Forelimb muscle (tissue), 1 donor: Measurements from ENCODE around the gene RPE65. TPM values are rescaled to one million over a fixed set of nuclear protein-coding genes. Genes with fewer than 3 reads are reported as not detected.
"Not testable (repeated sequence)": the region's sequence is repeated elsewhere in the genome, so short reads cannot be mapped to it uniquely, and the experiment has no call there.

Experiments used
- DNase-seq: peaks from one replicate; pipeline ENCODE4 v3.0.0-alpha.2; 2013; ENCODE audit warnings: low read depth
- polyA plus RNA-seq: library from polyadenylated mRNA; unstranded; fragments of 120-200 nt; gene quantifications from one replicate; pipeline ENCODE4 v1.2.1, GENCODE V29; 2013; ENCODE audit not compliant: insufficient read length

RPE65 gene
- polyA plus RNA-seq, 1 donor: not detected

DNA sequence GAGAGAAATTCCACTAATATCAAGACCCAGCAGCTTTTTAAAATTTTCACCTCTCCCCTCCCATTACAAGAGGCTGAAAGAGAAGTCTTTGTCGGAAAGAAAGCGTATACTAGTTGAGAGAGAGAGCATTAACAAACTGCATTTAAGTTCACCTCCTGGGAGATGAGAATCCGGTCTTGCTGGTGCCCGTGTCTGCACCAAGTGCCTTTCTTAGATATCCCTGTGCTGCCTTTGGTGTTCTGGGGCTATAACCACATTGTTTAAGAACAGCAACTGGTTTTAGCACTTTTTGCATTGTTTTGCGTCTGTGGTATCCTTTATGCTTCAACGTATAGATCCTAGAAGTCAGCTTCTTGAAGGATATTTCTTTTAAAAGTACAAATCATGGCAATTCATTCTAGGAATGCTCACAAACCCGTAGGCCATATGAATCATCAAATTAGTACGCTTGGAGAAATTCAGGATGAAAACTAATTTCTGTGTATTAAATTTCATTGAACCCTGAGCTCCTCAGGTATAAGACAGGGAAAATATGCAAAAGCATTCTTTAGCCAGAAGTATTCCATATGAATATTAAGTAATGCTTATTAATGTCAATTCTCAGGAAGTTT, 3.4 kb upstream of the RPE65 start:
- no peak for DNase-seq

DNA sequence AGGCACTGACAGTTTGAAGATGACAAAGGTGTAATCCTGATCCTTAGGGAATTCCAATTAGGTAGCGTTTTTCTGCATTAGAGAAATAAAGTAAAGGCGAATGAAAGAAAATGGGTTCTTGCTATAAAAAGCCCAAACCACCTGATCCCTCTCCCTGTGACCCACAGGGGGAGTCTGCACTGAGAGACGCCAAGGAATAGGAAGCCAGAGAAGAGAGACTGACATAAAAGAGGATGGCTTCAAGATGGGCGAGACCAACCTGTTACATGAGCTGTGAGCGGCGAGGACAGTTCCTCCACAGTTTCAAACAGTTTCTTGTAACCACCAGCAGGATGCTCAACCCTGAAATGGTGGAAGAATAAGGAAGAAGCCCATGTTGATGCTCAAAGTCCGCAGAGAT, 1.4 kb downstream of the RPE65 start:
- DNase-seq: no peak

DNA sequence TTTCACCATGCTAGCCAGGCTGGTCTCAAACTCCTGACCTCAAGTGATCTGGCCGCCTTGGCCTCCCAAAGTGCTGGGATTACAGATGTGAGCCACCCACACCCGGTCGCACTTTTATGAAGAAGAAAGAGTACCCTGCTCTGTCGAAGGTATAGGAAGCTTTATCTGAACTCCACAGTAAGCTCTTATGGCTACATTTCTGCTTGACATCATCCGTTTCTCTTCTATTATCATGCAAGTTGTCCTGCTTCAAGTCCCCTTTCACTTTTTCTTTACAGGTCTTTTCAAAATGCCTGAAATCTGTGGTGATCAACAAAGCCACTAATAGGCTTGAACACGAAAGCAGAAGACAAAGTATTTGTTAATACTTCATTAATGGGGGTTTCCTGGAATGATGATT, 4.0 kb downstream of the RPE65 start:
- DNase-seq: no peak

DNA sequence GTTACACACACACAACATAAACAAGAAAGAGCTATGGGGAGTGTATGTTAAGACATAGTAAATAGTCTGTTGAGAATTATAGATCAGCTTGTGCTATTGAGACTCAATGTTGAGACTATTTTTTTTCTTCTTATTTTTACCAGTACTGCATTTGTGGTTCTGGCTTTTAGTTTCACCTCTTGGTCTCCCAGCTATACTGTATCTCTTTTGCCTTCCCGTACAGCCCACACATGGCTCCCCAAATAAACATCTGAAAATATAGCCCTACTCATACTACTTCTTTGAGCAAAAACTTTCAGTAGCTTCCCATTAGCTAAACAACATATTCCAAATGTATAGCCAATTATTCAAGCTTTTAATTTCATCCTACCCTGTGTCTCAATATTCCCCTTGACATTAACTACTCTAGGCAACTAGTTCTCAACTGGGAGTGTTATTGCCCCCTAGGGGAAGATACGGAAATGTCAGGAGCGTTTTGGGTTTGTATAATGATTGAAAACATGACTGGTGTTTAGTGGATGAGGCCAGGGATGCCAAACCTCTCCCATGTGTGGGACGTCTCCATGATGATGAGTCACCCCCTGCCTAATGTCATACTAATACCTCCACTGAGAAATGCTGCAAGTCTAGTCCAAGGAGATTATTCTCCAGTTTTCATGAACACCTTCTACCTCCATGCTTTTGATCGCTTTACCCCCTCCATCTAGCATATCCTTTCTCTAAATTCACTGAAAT, 6.8 kb downstream of the RPE65 start:
- DNase-seq: no peak

DNA sequence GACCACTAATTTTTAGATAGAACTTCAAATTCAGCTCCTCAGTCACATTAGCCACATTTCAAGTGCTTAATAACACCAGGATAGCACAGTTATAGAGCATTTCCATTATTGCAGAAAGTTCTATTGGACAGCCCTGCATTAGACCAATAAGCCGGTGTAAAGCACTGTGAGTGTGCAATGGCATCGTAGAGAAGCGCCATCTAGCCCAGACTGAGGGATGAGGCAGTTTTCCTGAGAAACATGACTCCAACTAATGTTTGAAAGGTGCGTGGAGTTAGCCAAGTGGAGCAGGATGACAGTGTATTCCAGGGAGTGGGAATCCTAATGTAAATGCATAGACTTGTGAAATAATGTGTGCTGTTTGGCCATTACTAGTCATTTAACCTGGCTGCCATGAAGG, 7.7 kb downstream of the RPE65 start:
- no peak for DNase-seq

DNA sequence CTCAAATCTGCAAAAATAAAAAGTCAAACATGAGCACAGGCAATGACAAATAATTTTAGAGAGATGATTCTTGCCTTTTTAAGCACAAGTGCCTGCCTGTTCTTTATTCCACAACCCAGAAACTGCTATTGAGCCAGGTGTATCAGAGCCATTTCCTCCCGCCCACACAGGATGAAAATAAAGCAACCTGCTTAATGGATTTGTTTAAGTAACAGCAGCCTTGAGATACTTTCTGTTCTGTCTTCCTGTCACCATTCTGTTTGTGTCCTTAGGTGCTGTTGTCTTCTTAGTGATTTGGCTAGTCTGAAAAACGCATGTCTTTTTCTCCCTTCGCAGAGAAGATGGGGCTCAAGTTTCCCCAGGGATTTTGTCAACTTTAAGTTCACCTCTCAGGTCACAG, 11.4 kb downstream of the RPE65 start:
- no peak for DNase-seq

DNA sequence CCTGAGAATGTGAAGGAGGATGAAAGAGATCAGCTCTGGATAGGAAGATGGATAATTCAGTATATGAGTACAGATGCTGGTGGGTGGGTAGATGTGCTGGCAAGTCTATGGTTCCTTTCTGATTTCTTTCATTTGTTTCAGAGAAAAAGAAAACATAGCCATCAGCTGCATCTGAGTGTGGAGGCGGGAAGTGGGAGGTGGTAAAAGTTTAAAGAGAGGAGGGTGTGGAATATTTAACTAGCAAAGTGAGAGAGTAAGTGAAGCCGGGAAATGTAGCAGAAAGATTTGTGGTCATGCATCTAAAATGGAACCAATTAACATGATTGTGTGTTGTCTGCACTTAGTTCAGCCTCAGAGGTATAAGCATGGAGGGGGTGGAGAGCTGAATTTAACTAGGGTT, 16.4 kb downstream of the RPE65 start:
- no peak for DNase-seq

DNA sequence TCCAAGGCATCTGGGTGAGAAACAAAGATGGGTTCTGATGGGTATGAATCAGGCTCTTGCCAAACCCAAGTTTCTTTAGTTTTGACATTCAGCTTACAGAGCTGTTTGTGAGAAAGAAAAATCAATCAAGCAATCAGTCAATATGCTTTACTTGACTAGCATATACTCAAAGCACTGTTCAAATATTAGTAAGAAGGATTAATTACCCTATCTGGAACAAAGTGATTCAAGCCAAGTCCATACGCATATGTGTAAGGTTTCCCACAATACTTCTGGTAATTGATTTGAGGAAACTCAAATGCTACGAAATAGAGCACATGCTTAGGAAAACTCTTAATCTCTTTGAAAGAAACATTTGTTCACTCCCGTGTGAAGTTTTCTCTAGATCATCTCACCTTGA, 18.7 kb downstream of the RPE65 start:
- no peak for DNase-seq

DNA sequence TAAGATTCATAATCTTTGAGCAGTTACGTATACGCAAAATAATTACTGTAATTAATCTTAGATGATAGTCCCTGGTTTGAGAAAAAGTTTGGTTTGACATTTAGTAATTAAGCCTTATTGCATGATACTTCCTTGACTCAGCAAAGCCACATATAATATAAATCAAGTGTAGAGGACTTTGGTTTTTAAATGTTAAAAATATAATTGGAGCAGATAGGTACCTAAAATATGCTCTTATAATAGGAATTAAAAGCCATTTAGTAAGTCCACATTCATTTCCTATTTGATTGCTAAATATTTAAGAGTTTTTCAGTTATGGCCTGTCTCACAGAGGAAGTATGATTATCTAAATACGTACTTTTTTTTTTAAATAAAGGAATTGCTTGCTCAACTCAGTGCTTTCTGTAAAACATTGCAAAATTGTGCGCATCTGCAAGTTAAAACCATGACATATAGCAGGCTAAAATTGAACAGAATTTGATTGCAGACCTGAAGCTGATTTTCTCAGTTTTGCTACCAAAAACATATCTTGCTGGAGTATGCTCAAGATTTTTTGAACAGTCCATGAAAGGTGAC, 20.4 kb downstream of the RPE65 start:
- no peak for DNase-seq

DNA sequence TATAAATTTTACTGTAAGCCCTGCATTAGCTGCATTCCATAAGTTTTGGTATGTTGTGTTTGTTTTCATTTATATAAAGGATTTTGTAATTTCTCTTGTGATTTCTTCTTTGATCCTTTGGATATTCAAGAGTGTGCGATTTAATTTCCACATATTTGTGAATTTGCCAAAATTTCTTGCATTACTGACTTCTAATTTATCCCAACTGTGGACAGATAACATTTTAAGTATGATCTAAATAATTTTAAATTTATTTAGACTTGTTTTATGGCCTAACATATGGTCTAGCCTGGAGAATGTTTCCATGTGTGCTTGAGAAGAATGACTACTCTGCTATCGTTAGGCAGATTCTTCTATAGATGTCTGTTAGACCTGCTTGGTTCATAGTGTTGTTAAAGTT, 23.2 kb downstream of the RPE65 start:
- DNase-seq: no peak

DNA sequence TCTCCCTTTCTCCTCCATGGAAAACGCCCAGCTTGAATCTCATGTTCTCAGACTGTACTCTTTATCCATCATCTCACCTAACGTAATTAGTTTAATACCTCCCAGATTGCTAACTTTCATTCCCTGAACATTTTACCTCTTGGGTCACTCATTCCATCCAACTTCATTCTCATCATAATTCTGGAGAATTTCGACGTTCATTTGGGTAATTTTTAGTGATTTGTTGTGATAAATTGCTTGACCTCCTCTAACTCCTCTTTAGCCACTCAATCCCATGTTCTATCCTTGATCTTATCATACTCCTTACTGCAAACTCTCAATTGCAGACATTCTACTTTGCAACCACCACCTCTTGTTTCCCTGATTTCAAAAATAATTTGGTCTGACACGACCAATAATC, 28.4 kb downstream of the RPE65 start:
- DNase-seq: no peak

DNA sequence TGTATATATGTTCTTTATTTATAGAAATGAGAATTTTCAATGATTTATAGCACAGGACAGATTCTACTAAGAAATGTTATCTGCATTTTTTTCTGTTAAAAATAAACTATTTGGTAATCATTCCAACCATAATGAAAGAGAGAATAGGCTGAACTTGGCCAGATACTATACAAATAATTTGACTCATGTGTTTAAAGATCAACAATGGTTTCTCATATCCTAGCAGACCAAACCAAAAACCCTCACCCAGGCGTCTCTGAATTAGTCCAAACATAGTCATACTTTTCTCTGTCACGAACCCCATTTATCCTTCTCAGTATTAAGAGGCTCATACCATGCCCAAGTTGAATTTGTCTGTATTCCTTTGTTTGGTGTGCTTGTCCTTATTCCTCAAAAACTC, 40.3 kb downstream of the RPE65 start:
- no peak for DNase-seq

DNA sequence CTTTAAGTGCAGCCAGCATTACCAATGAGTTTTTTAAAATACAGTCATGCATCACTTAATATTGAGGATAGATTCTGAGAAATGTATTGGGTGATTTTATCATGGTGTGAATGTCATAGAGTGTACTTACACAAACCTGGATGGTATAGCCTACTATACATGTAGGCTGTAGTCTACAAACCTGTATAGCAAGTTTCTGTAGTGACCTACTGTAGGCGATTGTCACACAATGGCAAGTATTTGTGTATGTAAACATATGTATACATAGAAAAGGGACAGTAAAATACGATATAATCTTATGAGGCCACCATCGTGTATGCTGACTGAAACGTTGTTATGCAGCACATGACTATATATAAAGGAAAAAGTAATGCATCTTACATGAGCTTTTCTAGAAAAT, 48.2 kb downstream of the RPE65 start:
- no peak for DNase-seq

DNA sequence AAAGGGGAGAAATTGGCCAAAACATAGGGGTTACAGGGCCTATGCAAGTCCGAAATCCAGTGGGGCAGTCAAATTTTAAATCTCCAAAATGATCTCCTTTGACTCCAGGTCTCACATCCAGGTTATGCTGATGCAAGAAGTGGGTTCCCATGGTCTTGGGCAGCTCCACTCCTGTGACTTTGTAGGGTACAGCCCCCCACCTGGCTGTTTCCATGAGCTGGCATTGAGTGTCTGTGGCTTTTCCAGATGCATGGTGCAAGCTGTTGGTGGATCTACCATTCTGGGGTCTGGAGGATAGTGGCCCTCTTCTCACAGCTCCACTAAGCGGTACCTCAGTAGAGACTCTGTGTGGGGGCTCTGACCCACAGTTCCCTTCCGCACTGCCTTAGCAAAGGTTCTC, 54.2 kb downstream of the RPE65 start:
- not testable (repeated sequence) for DNase-seq

DNA sequence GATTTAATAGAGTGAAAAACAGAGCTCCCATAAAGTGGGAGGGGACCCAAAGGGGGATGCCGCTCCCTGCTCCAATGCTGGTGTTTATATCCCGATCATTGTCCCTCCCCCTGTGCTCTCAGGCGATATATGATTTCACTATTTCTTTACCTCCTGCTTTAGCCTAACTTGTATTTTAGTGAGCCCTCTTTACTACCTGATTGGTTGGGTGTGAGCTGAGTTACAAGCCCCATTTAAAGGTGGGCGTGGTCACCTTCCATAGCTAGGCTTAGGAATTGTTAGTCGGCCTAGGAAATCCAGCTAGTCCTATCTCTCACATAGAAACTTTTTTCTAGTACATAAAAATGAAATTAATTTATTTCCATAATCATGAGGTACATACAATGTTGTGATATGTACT, 57.3 kb downstream of the RPE65 start:
- DNase-seq: not testable (repeated sequence)

DNA sequence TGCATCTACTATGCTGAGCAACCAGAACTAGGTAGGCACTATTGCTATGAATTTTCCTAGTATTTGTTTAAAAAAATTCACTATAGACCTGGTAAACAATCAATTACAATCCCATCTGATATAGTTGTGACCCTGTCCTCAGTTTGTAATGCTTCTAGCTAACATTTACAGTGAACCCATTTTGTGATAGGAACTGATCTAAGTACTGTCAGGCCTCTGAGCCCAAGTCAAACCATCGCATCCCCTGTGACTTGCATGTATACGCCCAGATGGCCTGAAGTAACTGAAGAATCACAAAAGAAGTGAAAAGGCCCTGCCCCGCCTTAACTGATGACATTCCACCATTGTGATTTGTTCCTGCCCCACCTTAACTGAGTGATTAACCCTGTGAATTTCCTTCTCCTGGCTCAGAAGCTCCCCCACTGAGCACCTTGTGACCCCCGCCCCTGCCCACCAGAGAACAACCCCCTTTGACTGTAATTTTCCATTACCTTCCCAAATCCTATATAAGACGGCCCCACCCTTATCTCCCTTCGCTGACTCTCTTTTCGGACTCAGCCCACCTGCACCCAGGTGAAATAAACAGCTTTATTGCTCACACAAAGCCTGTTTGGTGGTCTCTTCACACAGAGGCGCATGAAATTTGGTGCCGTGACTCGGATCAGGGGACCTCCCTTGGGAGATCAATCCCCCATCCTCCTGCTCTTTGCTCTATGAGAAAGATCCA, 63.8 kb downstream of the RPE65 start:
- not testable (repeated sequence) for DNase-seq

DNA sequence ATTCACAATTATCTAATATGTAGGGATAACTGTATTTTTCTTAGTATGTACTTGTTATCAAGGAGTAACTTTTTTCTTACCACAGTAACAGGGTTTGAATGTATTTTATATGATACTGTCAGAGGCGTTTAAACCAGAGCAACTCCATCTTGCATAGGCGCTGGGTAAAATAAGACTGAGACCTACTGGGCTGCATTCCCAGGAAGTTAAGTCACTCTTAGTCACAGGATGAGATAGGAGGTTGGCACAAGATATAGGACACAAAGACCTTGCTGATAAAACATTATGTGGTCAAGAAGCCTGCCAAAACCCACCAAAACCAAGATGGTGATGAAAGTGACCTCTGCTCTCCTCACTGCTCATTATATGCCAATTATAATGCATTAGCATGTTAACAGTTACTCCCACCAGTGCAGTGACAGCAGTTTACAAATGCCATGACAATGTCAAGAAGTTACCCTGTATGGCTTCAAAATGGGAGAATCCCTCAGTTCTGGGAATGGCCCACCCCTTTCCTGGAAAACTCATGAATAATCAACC, 64.8 kb downstream of the RPE65 start:
- DNase-seq: no peak

DNA sequence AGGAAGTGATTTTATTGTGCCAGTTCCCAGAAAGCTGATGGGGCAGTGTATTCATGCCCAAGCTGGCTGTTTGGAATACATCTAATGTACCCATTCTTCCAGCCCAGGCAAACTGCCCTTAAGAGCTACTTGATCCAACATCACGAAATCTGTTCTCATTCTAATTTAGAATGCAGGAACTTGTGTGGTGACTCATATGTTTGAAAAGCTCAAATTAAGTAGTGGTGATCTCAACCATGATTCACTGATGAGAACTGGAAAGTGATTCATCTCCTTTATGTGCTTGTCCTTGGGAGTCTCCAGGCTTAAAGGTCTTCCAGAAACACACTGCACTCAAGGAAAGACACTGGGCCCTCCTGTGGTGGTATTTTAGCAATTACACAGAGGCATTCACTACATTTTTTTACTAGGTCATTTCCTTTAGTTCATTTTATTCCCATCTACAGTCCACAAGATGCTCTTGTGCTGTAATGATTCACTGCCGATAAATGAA, 65.4 kb downstream of the RPE65 start:
- DNase-seq: no peak

DNA sequence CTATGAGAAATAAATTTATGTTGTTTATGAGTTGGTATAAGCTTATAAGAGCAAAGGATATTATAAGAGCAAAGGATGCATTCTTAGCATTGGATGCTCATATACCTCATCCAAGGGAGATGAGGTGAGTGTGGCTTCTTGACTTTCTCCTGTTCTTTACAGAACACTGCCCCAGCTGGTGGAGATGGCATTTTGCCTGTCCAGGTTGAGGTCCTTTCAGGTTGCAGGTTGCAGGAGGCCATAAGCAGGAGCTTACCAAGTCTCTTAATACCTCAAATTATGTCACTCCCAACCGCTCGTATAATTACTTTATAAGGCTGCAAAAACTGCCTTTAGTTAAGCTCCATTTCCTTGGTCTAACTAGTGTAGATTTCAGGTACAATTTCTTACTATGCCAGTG, 66.7 kb downstream of the RPE65 start:
- DNase-seq: no peak

DNA sequence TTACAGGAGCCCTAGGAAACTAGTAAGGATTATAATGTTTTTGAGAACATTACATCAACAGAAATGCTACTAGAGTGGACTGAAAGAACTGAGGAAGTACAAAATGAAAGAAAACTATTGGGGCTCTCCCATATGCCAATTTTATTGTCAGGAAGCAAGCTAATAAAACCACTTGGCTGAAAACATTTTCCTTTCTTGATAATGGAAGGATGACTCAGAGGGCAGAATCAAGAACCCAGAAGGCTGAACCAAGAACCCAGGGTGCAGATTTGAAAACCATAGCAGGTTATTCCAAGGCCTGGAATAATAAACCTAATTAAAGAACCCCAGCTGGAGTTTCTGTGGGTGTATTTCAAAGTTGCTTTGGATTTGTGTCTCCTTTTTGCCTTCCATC, 70.7 kb downstream of the RPE65 start:
- DNase-seq: no peak
